Measurements from ENCODE around the gene LRCH3.
"Not testable (repeated sequence)": the region's sequence is repeated elsewhere in the genome, so short reads cannot be mapped to it uniquely, and the experiment has no call there.

Gene LRCH3

GRCh38 chr3:197882586-197882985, 91.5 kb downstream of the LRCH3 start:
- DNase-seq (ENCODE audit: low read depth): no peak

- no peak for DNase-seq (ENCODE audit: low read depth)
Measured at GRCh38 chr3:197883541-197883940, 92.5 kb downstream of the LRCH3 start.

- not testable (repeated sequence) for DNase-seq (ENCODE audit: low read depth)
Measured at GRCh38 chr3:197884330-197884729, 93.3 kb downstream of the LRCH3 start.

GRCh38 chr3:197886052-197886451, 95.0 kb downstream of the LRCH3 start:
- not testable (repeated sequence) for DNase-seq (ENCODE audit: low read depth)

GRCh38 chr3:197887430-197888053, 96.5 kb downstream of the LRCH3 start:
- DNase-seq (ENCODE audit: low read depth): not testable (repeated sequence)

GRCh38 chr3:197888511-197888910, 97.5 kb downstream of the LRCH3 start:
- DNase-seq (ENCODE audit: low read depth): no peak

GRCh38 chr3:197889204-197889930, 98.3 kb downstream of the LRCH3 start:
- no peak for DNase-seq (ENCODE audit: low read depth)

- no peak for DNase-seq (ENCODE audit: low read depth)
Measured at GRCh38 chr3:197890693-197891092, 99.6 kb downstream of the LRCH3 start.

GRCh38 chr3:197892162-197892561, 101.1 kb downstream of the LRCH3 start:
- no peak for DNase-seq (ENCODE audit: low read depth)

GRCh38 chr3:197896421-197896820, 105.4 kb downstream of the LRCH3 start:
- no peak for DNase-seq (ENCODE audit: low read depth)

- no peak for DNase-seq (ENCODE audit: low read depth)
Measured at GRCh38 chr3:197899833-197900478, 108.9 kb downstream of the LRCH3 start.

GRCh38 chr3:197901626-197902025, 110.6 kb downstream of the LRCH3 start:
- DNase-seq (ENCODE audit: low read depth): no peak

- DNase-seq (ENCODE audit: low read depth): peak; percentile 59
Measured at GRCh38 chr3:197906023-197906849, 115.2 kb downstream of the LRCH3 start.

- no peak for DNase-seq (ENCODE audit: low read depth)
Measured at GRCh38 chr3:197906850-197907187, 115.8 kb downstream of the LRCH3 start.

- DNase-seq (ENCODE audit: low read depth): no peak
Measured at GRCh38 chr3:197907196-197907595, 116.1 kb downstream of the LRCH3 start.

- DNase-seq (ENCODE audit: low read depth): not testable (repeated sequence)
Measured at GRCh38 chr3:197908550-197908949, 117.5 kb downstream of the LRCH3 start.

- DNase-seq (ENCODE audit: low read depth): no peak
Measured at GRCh38 chr3:197908957-197909701, 118.1 kb downstream of the LRCH3 start.

GRCh38 chr3:197912741-197913476, 121.9 kb downstream of the LRCH3 start:
- no peak for DNase-seq (ENCODE audit: low read depth)

GRCh38 chr3:197913641-197914380, 122.8 kb downstream of the LRCH3 start:
- DNase-seq (ENCODE audit: low read depth): no peak

All from T follicular helper cell (primary cell).